ENCODE results near the gene AMELX. TPM values are rescaled to one million over a fixed set of nuclear protein-coding genes. Genes with fewer than 3 reads are reported as not detected.

The AMELX gene
- total RNA-seq, 1 donor from 2014 or later = not detected

GRCh38 chrX:11349020-11349419, 55.8 kb downstream of the AMELX start:
- Mint-ChIP-seq H3K36me3 (no peaks in the 10 kb centered on the region), H3K4me3 (no peak overlapping the region), H3K27ac (no peak overlapping the region)

GRCh38 chrX:11349661-11350337, 56.6 kb downstream of the AMELX start:
- no peak overlapping the region for H3K4me3 Mint-ChIP-seq
- H3K36me3 Mint-ChIP-seq = no peaks in the 10 kb centered on the region
- no peak for DNase-seq (ENCODE audit: low spot score in 2 of 2, unreplicated experiment in 2 of 2)
- no peak overlapping the region for H3K27ac Mint-ChIP-seq
- peaks cover 21% of the 10 kb centered on the region for H3K9me3 Mint-ChIP-seq
- no peaks in the 10 kb centered on the region for H3K4me1 Mint-ChIP-seq
- no peak for TF ChIP-seq CTCF (IDR thresholded peaks at IDR 0.05; ENCODE audit: unreplicated experiment)
- no peaks in the 10 kb centered on the region for H3K27me3 Mint-ChIP-seq (ENCODE audit: low read depth)

More at GRCh38 chrX:11349020-11349419, 55.8 kb downstream of the AMELX start:
- no peak for TF ChIP-seq CTCF (IDR thresholded peaks at IDR 0.05; ENCODE audit: unreplicated experiment)
- DNase-seq (ENCODE audit: low spot score in 2 of 2, unreplicated experiment in 2 of 2) = no peak
- H3K4me1 Mint-ChIP-seq = no peaks in the 10 kb centered on the region
- peaks cover 21% of the 10 kb centered on the region for H3K9me3 Mint-ChIP-seq
- no peaks in the 10 kb centered on the region for H3K27me3 Mint-ChIP-seq (ENCODE audit: low read depth)

Small RNA genes within 50 kb of the gene (microRNA-seq; reads per million reads assigned to microRNA genes)
- gene MIR548AX = not detected

Other genes with a start within 250 kb of the AMELX start
- 16.0 to 19.3 TPM (median 17.9 TPM) in 3 replicates for gene HCCS, start 182.1 kb upstream of the AMELX start, total RNA-seq

Measured in mesothelial cell of epicardium (in vitro differentiated cells).